ENCODE measurements around the gene SMIM14.
A peak's percentile ranks its signal among the peaks of the same experiment; 100 is the strongest.
"Not testable (repeated sequence)": the region's sequence is repeated elsewhere in the genome, so short reads cannot be mapped to it uniquely, and the experiment has no call there.

The SMIM14 gene

DNA sequence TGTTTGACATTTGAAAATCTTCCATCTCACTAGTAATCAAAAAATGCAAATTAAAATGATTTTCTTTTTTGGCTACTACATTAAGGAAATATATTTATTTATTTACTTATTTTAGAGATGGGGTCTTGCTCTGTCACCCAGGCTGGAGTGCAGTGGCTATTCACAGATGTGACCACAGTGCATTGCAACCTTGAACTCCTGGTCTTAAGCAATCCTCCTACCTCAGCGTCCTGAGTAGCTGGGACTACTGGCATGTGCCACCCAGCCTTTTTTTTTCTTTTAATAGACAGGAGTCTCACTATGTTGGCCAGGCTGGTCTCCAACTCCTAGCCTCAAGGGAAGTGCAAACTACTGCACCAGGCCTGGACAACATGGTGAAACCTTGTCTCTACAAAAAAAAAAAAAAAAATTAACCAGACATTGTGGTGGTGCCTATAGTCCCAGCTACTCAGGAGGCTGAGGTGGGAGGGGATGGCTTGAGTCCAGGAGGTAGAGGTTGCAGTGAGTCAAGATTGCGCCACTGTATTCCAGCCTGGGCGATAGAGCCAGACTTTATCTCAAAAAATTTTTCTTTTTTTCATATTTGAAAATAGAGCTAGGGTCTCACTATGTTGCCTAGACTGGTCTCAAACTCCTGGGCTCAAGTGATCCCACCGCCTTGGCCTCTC lies 4.4 kb upstream of the SMIM14 start:
- no peak for DNase-seq (ENCODE audit: low read depth)

- no peak for DNase-seq (ENCODE audit: low read depth)
These were observed 2.8 kb upstream of the SMIM14 start for GRCh38 chr4:39641451-39641850.

DNA sequence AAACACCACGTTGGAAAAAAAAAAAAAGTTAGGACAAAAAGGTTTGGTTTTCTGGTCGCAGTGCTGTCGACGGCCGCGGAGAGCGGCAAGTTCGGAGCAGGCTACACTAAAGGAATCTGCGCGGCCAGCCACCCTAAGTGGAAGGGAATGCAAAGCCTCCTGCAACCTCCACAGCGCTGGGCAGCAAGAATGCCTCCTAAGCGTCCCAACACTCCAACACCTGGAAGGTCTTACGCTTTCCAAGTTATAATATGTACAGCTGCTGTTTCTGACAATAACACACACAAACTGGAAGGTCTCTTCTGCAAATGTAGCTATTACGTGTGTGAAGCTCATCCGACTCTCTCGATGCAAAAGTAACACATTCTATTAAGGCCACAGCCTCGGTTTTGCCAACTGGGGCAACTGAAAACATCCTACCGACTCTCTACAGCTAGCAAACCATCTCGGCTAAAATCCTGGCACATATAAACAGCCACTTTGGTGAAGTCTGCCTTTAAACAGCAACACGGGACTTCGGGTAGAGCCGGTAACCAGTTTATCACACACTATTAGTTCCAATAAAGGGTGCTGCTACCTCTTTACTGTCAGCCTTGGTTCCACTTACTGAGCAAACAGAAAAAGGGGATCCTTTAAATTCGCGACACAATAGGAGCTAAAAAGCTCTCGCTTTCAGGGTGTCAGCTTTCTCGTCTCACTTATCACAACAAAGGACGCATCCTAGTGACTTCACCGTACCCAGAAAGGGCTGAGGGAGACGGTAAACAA lies 895 bp downstream of the SMIM14 start:
- peak; percentile 32 for DNase-seq (ENCODE audit: low read depth)

- DNase-seq (ENCODE audit: low read depth), result no peak
These were observed 1.5 kb downstream of the SMIM14 start for GRCh38 chr4:39637221-39637585.

DNA sequence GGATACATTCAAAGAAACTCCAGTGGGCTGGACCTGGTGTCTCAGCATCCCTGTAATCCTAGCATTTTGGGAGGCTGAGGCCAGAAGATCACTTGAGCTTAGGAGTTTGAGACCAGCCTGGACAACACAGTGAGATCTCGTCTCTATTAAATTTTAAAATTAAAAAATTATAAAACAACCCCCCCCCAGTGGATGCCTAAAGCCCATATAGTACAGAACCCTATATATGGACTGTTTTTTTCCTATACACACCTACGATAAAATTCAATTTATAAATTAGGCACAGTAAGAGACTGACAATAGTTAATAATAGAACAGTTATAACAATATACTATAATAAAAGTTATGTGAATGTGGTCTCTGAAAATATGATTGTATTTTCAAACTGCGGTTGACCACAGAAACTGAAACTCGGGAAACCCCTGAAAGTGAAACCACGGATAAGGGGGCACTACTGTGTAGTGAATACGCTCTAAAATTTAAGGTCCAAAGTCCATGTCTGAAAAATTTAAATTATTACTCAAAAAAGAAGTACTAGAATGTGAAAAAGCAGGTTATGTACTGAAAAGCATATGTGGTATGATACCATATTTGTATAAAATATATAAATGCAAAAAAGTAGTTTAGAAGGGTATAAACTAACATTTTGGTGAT lies 2.0 kb downstream of the SMIM14 start:
- no peak for DNase-seq (ENCODE audit: low read depth)

DNA sequence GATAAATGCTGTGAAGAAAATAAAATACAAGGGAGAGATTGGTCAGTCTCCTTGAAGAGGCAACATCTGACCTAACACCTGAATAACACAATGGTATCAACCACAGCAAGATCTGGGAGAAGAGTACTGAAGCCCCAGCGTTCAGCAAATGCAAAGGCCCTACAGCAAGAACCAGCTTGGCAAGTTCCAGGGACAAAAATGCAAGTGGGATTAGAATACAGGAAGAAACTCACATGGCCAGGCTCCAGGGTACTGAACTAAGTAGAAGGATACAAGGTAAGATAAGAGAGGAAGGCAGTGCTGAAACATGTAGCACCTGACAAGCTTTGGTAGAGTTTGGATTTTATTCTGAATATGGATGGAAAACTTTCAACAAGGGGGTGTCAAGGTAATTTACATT lies 3.6 kb downstream of the SMIM14 start:
- DNase-seq (ENCODE audit: low read depth), result no peak

DNA sequence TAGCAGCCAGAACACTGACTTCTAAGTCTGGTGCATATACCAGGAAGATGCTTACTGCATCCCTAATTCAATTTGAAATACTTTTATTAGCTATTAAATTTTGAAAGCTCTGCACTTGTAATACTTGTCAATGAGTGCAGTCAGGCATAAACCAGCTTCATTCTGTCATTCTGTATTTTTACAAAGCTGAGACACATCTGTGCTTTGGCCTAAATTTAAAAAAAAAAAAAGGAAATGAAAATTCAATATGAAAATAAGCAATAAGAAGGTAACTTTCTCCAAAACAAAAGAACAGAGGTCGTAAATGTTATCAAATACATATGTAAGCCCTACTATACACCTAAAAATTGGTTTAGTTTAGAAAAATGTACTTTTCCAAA lies 7.0 kb downstream of the SMIM14 start:
- no peak for DNase-seq (ENCODE audit: low read depth)

DNA sequence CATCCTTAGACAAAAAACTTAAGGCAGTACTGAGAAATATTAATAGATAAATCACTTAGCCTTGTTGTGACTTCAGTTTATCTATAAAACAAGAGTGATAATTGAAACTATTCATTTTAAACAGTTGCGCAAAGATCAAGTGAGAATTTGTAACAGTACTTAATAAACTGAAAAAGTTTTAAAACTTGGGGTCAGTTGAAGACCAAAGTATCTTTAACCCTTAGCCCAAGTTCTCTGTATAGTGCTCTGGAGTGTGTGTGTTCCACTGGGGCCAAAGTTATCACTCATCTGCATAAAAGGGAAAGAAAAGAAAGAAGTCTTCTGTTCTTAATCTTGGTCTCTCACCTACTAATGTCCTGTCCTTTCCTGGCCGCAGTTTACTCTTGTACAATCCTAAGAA lies 11.3 kb downstream of the SMIM14 start:
- DNase-seq (ENCODE audit: low read depth), result no peak

DNA sequence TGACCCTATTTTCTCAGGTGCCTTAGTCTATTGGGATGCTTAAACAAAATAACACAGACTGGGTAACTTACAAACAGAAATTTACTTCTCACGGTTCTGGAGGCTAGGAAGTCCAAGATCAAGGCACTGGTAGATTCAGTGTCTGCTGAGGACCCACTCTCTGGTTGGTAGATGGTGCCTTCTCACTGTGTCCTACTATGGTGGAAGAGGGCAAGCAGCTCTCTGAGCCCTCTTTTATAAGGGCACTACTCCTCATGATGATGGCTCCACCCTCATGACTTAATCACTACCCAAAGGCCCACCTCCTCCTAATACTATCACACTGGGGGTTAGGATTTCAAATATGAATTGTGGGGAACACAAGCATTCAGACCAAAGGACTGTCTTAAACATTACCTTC lies 11.8 kb downstream of the SMIM14 start:
- DNase-seq (ENCODE audit: low read depth), result no peak

- DNase-seq (ENCODE audit: low read depth), result no peak
These were observed 12.4 kb downstream of the SMIM14 start for GRCh38 chr4:39626261-39626660.

- DNase-seq (ENCODE audit: low read depth), result peak; percentile 79
These were observed 17.1 kb downstream of the SMIM14 start for GRCh38 chr4:39621582-39621981.

DNA sequence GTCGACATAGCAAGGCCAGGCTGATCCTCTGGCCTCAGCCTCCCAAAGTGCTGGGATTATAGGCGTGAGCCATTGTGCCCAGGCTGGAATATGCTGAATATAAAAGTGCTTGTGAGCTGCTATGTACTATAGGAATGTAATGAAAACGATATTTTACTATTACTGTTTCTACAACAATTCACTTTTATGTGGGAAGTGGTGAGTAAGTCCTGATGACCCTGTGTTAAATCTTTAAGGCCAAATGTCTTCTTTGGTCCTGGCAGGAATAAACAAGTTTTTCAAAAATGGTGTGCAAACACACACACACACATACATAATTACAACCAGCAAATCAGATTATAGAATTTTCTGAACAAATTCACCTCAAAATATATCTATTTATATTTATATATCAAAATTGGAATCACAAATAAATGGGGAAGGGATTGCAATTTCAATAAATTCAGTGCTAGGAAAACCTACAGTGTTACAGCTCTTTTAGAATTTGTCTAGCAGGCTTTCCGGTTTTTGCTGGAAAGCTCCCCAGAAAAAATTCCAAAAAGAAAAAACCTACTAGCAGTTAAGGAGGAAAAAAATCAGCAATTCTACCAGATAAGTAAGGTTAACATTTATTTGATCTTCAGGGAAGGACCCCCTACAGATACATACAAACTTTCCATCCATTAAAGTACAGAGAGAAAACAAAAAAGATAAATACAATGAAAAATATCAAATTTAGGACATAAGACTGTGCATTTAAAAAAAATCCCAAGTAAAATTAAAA lies 17.9 kb downstream of the SMIM14 start:
- no peak for DNase-seq (ENCODE audit: low read depth)

DNA sequence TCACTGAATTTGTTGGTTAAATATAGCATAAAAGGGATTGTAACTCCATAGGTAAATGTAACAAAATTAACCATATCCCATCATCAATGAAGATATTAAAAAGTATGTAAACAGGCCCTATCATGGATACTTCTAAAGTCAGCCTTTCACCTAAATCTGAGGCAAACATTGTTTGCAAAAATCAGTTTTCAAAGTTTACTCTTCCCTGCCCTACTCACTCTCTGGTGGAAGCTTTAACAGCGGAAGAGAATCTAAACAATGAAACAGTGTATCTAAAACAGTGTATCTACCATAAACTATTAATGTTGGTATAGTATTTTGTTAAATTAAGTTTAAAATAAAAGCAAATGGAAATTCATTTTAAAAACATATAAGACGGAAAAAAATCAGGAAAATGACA lies 21.1 kb downstream of the SMIM14 start:
- DNase-seq (ENCODE audit: low read depth), result no peak

- DNase-seq (ENCODE audit: low read depth), result no peak
These were observed 22.0 kb downstream of the SMIM14 start for GRCh38 chr4:39616651-39617050.

- DNase-seq (ENCODE audit: low read depth), result not testable (repeated sequence)
These were observed 22.6 kb downstream of the SMIM14 start for GRCh38 chr4:39616112-39616511.

DNA sequence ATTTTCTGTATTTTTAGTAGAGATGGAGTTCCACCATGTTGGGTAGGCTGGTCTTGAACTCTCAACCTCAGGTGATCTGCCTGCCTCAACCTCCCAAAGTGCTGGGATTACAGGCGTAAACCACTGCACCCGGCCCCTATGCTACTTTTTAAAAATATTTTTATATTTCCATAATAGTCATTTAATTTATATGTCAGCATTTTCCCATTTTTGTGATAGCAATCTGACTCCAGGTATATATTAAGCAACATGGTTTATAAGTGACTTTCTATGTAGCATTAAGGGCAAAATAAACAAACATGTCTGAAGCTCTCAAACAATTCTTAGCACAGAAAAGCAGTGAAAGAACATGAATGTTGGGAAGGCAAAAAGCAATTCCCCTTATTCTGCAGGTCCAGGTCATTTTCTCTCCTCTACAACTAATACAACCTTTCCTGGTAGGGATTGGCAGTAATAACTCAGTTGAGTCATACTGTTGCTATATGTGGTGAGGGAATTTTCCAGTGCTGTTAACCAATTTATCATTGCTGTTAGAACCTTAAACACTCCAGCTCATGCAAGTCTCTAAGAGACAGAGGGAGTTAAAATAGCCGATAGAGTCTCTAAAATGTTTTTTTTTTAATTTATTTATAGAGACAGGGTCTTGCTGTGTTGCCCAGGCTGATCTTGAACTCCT lies 24.0 kb downstream of the SMIM14 start:
- peak; percentile 77 for DNase-seq (ENCODE audit: low read depth)

GRCh38 chr4:39613093-39613656 lies 25.5 kb downstream of the SMIM14 start:
- DNase-seq (ENCODE audit: low read depth), result peak; percentile 39

DNA sequence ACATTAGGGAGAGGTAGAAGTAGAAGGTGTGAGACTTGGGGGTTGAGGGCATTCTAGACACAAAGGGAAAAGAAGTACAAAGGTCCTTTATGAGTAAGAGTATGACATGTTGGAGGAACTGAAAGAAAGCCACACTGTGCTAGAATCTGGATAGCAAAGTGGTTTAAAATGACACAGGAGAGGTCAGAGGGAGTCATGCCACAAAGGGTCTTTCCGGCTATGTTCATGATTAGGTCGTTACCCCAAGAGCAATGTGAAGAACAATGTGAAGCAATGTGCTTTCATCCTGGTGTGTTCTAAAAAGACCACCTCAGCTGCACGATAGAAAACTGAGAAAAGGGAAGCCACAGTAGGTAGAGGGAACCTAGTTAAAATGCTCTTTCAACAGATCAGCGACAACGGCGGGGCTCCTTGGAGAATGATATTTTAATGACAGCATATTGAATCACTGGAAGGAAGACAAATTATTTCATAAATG lies 29.2 kb downstream of the SMIM14 start:
- DNase-seq (ENCODE audit: low read depth), result no peak

DNA sequence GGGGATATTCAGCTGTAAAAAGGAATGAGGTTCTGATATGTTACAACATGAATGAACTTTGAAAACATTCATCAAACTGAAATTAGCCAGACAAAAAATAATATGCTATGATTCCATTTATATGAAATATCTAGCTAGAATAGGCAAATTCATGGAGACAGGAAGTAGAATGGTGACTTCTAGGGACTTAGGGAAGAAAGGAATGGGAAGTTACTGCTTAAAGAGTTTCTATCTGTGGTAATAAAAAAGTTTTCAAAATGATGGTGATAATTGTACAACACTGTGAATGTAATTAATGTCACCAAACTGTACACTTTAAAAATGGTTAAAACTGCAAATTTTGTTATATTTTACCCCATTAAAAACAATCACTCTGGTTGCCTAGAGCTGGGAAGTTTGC lies 30.2 kb downstream of the SMIM14 start:
- DNase-seq (ENCODE audit: low read depth), result no peak

DNA sequence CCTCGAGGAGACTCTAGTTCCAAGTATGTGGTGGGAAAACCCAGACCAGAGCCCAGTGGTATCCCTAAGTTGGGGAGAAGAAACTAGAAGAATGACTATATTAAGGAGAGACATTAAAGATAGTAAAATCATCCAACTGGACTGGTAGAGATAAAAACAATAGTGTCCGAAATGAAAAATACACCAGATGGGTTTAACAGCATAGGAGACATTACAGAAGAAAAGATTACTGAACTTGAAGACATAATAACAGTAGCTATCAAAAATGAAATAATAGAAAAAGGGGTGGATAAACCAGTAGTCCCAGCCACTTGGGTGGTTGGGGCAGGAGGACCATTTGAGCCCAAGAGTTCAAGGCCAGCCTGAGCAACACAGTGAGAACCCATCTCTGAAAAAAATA lies 31.9 kb downstream of the SMIM14 start:
- no peak for DNase-seq (ENCODE audit: low read depth)

DNA sequence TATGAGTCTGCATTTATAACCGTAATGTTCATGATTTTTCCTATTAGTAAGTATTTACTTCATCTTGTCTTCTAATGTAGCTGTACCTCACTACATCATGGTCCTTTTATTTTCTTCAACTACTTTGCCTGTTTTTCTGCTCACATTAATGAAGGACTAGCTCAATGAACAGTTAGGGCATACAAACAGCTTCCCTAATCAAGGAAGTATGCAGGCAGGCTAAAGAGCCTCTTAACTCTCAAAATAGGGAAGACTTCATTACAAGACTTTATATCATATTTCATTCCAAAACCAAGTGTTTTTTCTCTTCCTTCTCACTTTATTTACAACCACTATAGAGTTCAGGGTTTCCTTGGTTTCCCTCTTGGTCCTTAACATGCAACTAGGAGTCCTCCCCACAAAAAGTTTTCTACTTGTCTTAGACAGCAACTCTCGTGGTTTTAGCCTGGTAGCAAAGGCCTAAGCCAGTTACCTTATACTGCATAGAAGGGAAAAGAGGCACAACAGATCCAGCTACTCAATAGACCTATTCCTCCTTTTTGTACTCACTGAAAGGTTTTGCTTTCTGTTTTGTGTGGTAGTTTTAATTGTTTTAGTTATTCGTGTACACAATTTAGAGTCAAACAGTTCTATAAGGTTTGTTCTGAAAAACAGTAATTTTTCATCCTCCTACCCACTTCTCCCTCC lies 40.8 kb downstream of the SMIM14 start:
- no peak for DNase-seq (ENCODE audit: low read depth)

All from stromal cell of bone marrow (primary cell).